HK-2 (cell line): Measurements from ENCODE around the gene CEP162.
"Not testable (repeated sequence)": the region's sequence is repeated elsewhere in the genome, so short reads cannot be mapped to it uniquely, and the experiment has no call there.

ENCODE experiments used
- DNase-seq: peaks from one replicate; pipeline ENCODE4 v3.0.0-alpha.2; 2018; ENCODE audit not compliant: unreplicated experiment

CEP162 gene, protein sequence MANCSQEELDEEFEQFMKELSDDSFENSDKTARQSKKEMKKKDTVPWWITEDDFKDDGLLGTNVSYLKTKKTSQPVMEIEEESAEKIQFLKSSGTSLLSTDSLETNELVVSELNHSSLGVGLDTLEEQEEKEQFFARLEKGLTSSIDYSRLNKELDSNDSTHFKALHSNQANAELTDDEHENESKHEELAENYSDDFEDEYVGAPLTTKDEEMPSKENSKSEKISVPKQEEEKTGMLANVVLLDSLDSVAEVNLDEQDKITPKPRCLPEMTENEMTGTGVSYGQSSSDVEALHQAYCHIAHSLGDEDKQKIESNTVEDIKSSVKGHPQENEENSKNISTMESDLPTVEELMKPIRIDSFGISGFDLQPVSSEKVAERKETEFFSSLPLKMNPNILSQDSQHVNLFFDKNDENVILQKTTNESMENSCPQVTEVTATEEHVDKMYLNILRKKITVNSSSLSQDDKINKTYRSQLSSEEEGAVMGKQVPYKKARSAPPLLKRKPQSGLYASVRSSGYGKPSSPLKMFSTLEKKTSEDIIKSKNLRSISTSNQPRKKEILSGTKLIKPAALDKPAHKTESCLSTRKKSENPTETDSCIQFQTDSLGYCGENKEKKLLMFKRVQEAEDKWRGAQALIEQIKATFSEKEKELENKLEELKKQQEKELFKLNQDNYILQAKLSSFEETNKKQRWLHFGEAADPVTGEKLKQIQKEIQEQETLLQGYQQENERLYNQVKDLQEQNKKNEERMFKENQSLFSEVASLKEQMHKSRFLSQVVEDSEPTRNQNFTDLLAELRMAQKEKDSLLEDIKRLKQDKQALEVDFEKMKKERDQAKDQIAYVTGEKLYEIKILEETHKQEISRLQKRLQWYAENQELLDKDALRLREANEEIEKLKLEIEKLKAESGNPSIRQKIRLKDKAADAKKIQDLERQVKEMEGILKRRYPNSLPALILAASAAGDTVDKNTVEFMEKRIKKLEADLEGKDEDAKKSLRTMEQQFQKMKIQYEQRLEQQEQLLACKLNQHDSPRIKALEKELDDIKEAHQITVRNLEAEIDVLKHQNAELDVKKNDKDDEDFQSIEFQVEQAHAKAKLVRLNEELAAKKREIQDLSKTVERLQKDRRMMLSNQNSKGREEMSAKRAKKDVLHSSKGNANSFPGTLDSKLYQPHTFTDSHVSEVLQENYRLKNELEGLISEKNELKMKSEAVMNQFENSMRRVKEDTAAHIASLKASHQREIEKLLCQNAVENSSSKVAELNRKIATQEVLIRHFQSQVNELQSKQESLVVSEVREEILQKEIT (N-terminal part only)

DNA sequence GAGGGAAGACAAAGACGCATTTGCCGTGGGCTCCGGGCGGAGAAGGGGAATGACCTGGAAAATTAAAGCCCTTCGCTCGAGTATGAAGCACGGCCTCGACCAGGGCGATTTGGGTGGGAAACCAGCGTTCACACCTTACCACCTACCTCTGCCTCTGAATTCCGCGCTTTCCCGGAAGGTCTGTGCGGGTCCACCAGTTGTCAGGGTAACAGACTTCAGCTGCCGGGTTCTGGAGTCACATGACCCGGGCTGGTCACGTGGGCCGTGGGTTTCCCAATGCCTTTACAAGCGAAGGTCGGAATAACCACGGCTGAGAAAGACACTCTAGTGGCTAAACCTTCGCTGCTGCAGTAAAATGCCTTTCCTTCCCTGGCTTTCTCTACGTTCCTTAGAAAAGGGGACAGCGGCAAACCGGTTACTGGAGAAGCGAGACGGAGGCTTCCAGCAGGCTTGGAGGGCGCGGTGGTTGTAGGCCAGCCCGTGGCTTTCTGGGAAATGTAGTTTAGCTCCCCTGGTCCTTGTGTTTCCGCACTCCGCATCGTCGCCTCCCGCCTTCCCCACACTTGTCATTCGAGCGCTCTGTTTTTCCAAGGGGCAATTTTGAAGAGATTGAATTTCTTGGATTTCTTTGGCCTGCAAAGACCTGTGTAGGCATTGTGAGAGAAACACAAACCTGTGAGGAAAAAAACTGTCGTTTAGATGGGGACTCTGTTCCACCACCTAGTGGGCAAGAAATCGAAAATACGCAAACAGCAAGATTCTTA lies at the start of gene CEP162:
CEP162 (minus strand) TSS at position 210 of the 764 bp plus-strand sequence. CDS start 1,250 bp downstream, outside the sequence.
- peak; percentile 84 for DNase-seq

DNA sequence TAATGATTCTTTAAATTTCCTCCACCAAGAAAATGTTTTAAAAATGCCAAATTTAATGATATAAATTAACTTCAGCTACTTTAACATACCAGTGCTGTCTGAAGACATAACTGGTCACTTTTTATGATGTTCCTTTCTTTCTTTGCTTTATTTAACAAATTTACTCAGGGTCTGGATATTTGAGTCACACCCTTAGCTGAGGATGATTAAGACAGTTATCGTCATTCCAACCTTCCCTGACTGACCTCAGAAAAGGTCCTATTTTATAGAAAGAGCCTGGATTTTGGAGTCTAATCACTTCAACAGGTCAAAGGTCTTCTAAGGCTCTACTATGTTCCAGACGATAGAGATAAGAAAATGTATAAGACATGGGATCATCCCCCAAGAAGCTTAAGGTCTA lies 47.4 kb upstream of the CEP162 start:
- DNase-seq: no peak

DNA sequence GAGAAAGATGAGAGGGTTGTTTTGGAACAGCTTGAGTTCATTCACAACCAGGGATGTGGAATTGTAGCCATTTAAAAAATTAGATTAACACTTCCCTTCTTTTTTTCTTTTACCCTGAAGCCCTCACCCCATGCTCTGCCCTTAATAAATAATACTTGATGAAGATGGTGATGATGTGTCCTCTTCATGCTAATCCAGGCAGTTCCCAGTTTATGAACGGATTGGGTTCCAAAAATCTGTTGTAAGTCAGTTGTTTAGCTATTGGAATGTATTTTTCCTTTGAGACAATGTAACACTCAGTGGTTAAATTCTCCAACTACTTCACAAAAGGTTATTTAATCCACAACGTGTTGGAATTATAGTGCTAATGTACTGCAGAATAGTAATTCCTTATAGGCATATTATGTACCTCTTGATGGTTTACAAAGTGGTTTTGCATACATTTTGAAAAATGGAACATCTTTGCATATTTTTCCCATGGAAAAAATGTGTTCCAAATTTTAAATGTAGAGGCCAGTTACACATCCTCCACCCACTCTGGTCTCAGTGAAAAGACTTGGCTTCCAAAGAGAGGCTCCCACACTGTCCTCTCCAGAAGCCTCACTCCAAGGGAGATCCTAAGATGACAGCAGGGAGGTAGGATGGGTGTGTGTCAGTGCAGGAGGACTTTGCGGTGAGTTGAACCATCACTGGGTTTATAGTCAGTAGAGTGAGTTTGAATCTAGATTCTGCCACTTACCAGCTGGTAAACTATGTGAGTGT lies 45.8 kb upstream of the CEP162 start:
- no peak for DNase-seq

DNA sequence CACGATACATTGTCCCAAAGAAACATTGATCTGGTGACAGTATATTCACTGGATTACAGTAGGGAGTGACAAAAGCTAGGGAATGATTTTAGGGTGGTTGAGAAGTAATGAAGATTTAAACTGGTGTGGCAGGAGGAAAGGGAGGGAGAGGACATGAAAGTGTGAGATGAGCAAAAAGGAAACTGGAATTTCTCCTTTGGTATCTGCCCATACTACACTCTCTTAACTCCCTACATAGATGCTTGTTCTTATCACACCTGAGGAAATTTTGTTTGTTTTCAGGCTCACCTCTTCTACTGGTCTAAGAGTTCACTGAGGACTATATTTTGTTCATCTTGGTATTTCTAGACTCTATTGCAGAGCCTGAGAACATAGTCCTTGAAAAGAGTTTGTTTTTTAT lies 44.9 kb upstream of the CEP162 start:
- DNase-seq: no peak

DNA sequence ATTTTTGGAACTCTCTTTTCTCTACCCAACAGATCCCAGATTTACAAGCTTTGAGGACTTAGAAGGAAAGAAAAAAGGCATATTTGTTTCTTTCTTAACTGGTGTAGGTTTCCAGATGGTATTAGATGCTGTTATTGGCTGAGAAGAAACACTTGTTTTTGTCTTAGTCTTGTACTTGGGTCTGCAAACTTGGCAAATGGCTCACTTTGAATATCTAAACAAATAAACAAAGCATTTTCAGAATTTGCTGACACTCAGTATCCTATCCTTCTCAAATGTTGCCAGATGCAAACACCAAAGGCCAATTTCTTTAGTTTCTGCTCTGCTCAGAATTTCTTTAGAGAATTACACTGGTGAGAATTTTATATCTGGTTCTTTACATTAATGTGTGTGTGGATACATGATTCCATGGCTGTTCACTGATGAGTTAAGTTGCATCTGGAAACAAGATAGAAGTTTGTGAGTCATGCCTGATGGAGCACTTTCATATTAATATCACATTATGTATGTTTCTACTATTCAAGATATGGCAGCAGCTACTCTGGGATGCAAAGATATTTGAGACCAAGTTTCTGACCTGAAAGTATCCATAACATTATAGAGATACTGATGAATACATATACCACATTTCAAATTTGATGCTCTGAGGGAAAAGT lies 43.7 kb upstream of the CEP162 start:
- DNase-seq: no peak

DNA sequence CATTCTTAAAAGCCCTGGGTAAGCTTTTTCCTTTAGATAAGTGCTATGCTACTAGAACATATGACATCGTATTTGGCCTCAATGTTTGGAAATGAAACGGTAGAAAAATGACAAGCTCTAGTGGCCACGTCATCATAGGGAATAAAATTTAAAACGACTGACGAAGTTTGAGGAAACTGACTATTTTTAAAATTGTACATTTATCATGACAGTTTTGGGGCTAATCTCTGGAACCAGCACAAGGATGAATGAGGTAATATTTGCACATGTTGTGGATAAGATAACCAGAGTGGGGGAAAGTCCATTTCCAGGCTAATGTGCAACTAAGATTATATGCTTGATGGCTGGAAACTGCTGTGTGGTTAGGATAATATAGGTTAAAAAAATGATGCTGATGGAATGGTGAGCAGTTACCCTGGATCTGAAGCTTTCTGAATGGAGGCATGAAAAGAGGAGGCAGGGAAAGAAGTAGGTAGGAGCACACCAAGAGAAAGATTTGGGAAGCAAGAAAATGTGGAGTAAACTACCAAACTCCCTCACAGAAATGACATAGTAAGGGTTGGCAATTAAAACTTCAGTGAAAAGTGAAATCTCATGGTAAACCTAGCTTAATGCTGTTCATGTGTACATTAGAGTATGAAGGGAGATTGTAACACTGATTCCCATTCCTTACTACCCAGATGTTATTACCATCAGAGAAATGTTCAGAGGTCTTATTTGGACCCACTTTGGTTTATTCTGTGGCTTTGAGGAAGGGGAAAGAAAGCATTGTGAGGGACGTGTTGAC lies 42.7 kb upstream of the CEP162 start:
- no peak for DNase-seq

DNA sequence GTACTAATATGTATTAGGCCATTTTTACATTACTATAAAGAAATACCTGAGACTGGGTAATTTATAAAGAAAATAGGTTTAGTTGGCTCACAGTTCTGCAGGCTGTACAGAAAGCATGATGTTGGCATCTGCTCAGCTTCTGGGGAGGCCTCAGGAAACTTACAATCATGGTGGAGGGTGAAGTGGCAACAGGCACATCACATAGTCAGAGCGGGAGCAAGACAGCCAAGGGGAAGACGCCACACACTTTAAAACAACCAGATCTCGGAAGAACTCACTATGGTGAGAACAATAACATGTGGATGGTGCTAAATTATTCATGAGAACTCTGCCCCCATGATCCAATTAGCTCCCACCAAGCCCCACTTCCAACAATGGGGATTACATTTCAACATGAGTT lies 41.3 kb upstream of the CEP162 start:
- DNase-seq: no peak

DNA sequence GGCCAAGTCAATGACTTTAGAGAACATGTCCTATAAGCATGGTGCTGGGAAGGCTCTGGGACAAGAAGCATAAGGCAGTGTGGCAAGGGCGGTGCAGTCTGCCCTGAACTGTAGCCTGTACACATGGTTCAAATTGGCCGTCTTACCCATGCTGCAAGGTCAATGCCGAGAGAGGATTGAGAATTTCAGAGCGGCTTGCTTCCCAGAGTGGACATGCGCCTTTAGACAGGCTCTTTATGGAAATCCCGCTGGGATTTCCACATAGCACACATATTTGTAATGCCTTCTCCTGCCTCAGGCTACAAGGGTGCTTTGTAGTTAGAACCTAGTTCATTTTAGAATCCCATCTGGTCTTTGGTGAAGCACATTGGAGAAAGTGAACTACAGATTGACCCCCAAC lies 36.1 kb upstream of the CEP162 start:
- DNase-seq: no peak

DNA sequence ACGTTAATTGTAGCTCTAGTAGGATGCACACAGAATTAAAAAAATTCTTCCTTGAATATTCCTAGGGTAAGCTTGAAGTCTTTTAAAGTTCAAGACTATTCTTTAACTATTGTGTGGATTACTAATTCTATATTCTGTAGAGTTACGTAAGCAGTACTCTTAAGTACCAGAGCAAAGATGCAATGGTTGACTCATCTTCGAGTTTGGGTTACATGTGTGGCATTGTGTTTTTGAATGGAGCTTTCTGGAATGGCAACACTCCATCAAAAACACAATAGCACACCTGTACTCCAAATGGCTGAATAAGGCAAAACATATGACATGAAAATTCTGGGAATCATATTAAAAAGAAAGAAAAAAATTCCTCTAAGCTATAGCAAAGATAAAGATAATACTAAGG lies 33.5 kb upstream of the CEP162 start:
- no peak for DNase-seq

DNA sequence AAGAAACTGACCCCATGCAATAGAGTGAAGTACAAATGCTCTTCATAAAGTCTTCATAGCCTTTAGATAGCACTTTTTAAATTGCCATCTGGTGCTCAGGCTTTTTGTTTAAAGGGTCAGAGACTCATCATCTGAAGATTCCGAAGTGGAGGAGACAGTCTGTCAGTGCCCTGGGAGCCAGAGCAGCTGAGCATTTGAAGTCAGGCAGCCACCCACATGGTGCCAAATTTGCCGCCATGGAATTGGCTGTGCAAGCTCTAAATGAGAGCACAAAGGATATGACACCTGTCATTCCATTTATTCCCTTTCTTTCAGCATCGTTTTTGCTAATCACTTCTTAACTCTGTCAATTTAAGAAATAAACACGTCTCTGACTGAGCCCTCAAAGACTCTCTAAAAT lies 32.8 kb upstream of the CEP162 start:
- DNase-seq: no peak

DNA sequence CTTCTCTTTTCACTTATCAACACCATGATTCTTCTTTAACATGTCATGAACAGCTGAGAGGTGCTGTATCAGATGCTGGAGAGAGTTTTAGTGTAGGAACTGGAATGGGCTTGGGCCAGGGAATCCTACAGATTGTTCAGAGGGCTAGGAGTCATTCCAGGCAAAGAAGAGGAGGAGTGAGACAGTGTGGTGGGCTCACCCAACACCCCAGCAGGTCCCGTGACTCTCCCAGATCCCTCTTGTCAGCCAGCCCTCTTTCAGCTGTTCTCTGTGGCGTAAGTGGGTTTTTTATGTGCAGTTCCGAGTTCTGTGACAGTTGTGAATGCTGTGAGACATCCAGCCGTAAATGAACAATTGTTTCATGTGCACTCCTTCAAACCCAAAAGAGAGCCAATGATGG lies 31.4 kb upstream of the CEP162 start:
- DNase-seq: no peak

DNA sequence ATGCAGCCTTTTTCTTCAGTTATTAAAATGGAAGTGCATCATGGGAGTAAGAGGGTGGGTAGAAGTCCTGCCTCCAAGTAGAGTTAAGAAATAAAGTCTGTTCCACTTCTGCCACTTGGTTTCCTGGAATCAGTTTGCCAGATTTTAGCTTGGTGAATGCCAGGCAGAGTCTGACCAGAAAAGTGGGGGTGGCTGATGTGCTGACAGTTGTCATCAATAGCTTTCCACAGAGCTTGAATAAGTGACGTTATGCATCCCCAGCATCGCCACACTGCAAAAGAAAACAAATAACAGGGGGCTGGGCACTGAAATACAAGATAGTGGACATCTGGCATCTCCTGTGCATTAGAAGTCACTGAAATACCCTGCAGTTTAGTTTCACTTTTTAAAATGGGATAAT lies 30.8 kb upstream of the CEP162 start:
- no peak for DNase-seq

DNA sequence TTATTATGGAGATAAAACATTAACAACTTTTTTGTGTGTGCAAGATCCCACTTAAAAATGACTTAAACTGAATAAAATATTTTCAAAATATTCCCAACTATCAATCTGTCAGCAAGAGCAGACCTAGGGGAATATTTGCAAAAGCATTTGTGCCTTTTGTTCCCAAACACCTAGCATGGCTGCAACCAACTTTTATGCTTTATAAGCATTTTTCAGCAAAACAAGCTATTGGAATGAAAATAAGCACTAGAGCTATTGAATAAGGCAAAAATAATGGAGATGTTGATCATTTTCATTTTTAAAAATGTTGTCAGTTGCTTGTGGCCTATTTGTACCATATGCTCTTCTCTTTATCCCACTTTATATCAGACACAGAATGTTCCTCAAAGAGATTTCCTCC lies 28.2 kb upstream of the CEP162 start:
- DNase-seq: no peak

DNA sequence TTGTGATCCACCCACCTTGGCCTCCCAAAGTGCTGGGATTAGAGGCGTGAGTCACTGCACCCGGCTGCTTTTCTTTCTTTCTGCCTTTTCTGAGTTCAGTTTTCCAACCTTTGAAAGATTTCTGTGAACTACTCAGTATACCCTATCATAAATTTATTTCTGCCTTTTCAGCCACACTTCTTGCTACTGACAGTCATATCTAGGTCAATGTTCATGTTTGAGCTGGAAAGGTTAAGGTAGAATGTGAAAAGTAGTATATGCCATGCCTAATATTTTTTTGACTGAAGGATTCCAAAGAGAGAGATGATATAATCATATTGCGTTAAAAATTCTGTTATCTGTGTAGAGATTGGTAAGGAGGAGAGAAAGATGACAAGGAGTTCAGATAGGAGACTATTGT lies 25.9 kb upstream of the CEP162 start:
- no peak for DNase-seq

DNA sequence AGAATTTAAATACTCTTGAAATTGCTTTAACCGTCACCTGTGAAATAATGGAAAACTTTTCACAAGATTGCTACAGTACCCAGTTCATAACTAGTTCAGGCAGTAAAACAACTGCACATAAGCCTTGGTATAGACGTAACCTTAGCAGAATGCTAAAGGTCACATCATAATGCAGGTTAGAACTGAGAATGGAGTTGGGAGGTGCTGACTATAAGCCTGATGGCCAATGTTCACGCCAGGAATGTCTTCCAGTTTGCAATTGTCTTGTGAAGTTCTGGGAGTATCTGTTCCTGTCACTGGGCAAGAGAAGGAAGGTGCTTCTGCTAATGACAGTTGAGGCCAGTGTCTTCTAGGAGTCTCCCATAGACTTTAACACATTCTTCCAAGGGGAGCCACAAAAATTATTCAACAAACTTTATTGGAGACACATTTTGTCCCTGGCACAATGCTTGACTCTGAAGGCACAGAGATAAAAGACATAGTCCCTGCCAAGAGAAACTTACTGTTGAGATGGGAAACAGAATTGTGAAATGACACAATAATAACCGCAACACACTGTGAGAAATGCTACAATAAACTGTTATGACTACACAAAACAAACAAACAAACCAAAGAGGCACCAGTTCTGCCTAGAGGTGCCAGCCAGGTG lies 24.6 kb upstream of the CEP162 start:
- DNase-seq: no peak

DNA sequence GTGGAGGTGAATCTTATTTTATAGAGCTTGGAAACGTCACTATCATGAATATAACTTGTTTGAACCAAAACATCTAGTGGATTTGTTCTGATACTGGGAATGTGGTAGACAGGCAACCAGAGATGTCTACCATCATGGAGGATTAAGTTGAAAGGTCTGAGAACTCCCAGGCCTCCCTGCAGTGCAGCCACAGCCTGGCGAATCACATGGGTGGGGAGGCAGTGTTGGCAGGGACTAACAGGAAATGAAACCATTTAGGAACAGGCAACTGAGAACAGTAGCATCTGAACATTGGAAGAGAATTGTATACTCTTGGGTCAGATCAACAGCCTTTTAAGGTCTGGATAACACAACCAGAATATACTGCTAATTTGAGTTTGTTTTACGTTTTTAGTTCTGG lies 22.3 kb upstream of the CEP162 start:
- no peak for DNase-seq

DNA sequence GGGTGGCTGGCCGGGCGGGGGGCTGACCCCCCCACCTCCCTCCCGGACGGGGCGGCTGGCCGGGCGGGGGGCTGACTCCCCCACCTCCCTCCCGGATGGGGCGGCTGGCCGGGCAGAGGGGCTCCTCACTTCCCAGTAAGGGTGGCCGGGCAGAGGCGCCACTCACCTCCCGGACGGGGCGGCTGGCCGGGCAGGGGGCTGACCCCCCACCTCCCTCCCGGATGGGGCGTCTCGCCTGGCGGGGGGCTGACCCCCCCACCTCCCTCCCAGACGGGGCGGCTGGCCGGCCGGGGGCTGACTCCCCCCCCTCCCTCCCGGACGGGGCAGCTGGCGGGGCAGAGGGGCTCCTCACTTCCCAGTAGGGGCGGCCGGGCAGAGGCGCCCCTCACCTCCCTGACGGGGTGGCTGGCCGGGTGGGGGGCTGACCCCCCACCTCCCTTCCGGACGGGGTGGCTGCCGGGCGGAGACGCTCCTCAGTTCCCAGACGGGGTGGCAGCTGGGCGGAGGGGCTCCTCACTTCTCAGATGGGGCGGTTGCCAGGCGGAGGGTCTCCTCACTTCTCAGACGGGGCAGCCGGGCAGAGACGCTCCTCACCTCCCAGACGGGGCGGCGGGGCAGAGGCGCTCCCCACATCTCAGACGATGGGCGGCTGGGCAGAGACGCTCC lies 17.1 kb upstream of the CEP162 start:
- not testable (repeated sequence) for DNase-seq

DNA sequence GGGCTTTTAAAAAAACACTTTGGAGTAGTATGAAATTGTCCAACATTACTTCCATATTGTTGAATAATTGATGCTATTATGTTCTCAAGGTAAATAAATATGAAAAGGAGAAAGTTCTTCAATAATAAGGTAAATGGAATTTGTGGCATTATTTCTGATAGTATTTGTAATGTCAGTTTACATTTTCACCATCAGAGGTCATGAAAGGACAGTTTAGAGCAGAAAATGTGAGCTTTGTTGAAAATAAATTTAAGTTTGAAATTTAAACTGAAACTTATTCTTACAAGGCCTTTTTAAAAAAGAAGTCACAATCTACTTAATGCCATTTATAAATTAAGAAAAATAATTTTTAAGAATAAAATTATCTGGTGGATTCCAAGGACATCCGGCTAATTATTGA lies 15.8 kb upstream of the CEP162 start:
- no peak for DNase-seq
